Activated CD8-positive, alpha-beta memory T cell treated with anti-CD3 and anti-CD28 coated beads, Interleukin-2, amount 50 U/mL, for 4 hours (primary cell): ENCODE results near the gene TTYH3.
"Not testable (repeated sequence)": the region's sequence is repeated elsewhere in the genome, so short reads cannot be mapped to it uniquely, and the experiment has no call there.

ENCODE experiments used
- DNase-seq: peaks from one replicate; pipeline ENCODE4 v3.0.0-alpha.2; 2020

TTYH3 gene

DNA sequence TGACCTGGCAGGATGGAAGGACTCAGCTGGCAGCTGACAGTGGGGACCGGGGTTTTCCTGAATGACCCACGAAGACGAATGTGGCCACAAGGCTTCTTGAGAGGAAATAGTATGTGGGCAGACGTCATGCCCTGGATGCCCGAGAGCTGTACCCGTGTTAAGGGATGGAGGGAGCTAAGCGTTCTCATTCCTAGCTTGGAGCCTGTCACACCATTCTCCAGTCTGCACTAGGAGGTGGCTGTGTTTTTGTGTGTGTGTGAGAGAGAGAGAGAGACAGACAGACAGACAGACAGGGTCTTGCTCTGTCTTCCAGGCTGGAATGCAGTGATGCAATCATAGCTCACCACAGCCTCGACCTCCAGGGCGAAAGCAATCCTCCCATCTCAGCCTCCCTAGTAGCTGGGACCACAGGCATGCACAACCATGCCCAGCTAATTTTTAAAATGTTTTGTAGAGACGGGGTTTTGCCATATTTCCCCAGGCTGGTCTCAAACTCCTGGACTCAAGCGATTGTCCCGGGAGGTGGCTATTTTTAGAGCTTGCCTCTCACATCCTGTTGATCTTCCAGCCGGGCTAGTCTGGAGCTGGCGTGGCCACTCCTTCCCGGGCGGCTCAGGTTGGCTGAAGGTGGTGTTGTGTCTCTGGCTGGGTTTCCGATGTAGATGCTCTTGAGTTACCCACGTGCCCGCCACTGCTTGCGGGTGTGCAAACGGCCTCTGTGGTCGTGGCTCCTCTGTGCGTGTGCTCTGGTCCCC is 58.3 kb downstream of the TTYH3 start:
- no peak for DNase-seq

DNA sequence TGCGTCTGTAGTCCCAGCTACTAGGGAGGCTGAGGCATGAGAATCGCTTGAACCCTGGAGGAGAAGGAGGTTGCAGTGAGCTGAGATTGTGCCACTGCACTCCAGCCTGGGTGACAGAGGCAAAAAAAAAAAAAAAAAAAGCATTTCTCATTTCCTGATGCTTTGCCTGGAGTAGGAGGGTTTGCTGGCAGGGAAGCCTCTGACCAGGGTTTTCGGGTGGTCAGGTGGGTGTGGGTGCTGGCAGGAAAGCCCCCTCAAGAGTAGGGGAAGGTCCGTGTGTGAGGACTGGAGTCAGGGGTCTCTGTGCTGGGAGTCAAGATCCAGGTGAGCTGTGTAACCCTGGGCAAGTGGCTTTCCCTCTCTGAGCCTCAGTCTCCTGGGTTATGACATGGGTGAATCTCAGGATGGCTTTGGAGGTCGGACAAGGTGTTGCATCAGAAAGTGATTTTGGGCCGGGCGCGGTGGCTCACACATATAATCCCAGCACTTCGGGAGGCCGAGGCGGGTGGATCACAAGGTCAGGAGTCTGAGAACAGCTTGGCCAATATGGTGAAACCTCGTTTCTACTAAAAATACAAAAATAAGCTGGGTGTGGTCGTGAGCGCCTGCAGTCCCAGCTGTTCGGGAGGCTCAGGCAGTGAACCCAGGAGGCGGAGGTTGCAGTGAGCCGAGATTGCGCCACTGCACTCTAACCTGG is 59.4 kb downstream of the TTYH3 start:
- no peak for DNase-seq

DNA sequence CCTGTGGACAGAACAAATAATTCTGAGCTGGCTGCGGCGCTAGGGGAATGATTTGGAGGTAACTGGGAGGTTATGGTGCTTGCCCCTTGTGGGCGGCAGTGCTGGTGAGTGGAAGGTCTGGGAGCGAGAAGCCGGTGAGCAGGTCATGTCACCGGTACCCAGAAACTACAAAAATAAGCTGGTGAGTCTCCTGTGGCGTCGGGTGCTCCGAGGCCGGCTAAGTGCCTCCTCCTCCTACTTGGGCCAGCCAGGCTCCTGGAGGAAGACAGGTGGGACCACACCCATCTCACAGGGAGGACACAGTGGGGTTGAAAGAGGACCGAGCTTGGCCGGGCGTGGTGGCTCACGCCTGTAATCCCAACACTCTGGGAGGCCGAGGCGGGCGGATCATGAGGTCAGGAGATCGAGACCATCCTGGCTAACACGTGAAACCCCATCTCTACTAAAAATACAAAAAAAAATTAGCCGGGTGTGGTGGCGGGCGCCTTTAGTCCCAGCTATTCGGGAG is 60.2 kb downstream of the TTYH3 start:
- DNase-seq = not testable (repeated sequence)

DNA sequence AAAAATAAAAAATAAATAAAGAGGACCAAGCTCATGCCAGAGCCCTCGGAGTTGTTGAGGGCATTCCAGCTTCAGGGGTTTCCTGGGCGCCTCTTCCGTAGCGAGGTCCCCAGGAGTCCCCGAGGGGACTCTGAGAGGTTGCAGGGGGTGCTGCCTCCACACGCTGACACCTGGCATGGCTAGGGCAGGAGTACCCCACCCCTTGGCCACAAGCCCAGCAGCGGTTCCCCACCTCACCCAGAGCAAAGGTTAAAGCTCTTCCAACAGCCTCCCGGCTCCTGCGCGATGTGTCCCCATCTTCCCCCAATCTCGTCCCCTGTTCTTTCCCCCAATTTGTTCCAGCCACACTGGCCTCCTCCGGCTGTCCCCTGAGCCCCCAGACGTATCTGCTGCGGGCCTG is 60.8 kb downstream of the TTYH3 start:
- no peak for DNase-seq

DNA sequence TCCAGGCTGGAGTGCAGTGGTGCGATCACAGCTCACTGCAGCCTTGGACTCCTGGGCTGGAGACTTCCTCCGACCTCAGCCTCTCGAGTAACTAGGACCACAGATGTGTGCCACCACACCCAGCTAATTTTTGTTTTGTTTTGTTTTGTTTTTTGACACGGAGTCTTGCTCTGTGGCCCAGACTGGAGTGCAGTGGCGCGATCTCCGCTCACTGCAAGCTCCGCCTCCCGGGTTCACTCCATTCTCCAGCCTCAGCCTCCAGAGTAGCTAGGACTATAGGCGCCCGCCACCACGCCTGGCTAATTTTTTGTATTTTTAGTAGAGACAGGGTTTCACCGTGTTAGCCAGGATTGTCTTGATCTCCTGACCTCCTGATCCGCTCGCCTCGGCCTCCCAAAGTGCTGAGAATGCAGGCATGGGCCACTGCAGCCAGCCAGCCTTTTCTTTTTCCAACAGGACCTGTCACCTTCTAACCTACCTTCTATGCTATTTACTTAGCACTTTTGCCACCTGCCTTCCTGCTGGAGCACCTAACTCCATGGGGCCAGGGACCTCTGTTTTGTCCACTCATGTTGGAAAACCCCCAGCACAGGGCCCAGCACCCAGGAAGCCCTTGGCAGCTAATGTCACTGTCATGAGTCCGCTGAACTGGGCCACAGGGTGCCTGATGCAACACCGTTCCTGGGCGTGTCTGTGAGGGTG is 61.8 kb downstream of the TTYH3 start:
- DNase-seq = not testable (repeated sequence)

DNA sequence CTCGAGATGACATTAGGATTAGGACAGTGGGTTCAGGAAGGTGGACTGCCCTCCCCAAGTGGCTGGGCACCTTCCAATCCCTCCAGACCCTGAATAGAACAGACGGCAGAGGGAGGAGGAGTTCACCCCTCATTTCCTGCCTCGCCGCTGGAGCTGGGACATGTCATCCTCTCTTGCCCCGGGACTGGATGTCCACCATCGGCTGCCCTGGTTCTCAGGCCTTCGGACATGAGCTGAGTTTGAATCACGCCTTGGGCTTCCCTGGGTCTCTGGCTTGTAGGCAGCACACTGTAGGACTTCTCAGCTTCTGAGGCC is 62.3 kb downstream of the TTYH3 start:
- DNase-seq = not testable (repeated sequence)

DNA sequence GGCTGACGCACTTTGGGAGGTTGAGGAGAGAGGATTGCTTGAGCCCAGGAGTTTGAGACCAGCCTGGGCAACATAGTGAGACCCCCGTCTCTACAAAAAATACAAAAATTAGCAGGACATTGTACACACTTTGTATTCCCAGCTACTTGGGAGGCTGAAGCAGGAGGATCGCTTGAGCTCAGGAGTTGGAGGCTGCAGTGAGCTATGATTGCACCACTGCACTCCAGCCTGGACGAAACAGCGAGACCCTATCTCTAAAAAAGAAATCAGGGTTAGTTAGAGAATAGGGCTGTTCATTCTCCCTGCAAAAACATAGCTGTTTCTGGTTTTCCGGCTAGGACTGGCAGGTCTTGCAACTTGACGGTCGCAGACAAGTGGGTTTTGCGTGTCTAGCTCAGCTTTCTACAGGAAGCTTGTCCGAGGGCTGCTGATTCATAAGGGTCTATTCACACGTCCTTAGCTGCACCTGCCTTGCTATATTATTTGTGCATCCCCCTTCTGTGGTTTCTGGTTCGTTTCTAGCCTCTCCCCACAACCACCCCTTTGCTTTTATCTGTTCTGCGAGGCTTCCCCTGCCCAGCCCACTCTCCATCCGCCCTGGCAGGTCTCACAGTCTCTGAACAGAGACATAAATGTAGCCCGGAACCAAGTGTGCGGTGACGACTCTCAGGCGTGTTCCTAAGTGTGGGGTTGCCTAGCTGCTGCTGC is 66.9 kb downstream of the TTYH3 start:
- peak; percentile 66 for DNase-seq

DNA sequence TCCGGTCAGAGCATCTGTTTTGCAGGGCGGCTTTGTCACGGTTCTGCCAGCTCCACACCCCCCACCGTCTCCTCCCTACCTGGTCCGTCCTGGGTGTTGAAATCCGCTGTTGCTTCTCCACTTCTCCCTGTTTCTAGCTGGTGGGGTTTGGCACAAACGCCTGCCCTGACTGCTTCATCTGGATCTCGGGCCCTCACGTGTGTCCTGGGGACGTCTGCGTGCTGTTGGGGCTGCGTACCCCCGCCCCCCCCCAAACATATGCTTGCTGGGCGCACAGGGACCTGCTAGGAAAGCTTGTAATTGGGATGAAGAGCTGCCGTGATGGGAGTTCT is 67.5 kb downstream of the TTYH3 start:
- DNase-seq = no peak

DNA sequence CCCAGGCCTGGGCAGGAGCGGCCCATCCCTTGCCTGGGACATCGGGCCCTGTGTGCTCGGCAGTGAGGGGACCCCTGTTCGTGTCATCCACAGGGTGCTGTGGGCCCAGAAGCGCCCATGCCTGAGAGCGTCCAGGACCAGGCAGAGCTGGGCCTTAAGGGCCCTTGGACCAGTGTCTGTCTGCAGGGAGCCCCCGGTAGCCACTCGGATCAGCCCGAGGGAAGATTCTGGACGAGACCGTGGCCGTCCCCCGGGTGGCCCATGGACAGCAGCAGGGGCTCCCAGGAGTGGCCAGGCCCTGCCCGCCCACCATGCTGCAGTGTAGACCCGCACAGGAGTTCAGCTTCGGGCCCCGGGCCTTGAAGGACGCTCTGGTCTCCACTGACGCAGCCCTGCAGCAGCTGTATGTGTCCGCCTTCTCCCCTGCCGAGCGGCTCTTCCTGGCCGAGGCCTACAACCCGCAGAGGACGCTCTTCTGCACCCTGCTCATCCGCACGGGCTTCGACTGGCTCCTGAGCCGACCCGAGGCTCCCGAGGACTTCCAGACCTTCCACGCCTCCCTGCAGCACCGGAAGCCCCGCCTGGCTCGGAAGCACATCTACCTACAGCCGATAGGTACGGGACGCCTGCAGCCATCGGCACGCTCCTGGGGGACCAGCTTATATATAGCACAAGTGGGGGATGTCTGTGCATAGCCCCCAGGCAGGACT is 68.5 kb downstream of the TTYH3 start:
- DNase-seq = no peak

DNA sequence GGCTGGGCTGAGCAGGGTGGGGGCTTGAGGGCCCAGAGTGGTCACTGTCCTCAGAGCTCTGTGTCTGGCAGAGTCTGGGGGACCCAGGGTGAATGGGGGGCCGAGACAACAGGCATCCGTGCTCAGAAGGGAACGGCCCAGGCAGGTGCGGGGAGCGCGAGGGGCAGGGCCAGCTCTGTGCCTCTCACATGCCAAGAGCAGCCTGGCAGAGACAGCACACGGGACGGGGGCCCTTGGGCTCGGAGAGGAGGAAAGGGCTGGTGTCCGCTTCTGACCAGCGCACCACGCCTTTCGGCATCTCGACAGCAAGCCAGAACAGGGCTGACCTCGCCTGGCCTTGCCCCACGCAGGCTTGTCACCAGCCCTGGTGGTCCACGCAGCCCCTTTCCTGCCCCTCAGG is 69.6 kb downstream of the TTYH3 start:
- DNase-seq = no peak

DNA sequence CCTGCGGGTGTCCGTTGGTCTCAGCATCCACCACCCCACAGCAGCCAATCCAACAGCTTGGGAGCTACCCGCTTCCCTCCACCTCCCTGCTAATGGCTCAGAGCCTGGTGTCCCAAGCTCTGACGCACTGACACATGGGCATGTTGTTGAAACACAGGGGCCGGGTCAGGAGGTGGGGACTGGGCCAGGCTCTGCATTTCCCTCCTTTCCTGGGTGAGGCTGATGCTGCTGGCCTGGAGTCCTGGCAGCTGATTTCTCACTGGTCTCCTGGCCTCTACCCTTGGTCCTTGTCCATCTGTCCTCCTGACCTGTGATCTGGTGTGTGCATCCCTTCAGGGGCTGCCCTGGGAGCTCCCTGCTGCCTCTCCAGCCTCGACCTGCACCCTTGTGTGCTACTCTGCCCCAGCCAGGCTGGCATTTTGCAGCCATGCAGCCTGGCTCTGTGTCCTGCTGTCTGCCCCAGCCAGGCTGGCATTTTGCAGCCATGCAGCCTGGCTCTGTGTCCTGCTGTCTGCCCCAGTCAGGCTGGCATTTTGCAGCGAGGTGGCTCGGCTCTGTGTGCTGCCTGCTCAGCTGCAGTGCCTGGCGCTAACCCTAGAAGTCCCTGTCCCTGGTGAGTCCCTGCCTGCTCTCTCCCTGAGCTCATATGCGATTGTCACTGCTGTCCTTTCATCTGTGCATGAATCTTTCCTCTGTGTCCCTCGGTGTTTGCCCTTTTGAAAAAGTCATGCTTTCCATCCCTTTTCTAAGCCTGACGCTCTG is 70.2 kb downstream of the TTYH3 start:
- DNase-seq = no peak

DNA sequence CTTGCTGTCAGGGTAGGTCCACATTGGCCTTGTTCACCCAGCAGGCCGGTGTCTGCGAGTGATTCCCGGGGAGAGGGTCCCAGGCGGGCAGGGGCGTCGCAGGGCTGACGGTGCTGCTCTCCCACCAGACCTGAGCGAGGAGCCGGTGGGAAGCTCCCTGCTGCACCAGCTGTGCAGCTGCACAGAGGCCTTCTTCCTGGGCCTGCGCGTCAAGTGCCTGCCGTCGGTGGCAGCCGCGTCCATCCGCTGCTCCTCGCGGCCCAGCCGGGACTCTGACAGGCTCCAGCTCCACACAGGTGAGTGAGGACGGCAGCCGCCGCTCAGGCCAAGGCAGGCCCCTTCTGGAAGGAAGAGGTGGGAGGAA is 70.8 kb downstream of the TTYH3 start:
- DNase-seq = no peak

DNA sequence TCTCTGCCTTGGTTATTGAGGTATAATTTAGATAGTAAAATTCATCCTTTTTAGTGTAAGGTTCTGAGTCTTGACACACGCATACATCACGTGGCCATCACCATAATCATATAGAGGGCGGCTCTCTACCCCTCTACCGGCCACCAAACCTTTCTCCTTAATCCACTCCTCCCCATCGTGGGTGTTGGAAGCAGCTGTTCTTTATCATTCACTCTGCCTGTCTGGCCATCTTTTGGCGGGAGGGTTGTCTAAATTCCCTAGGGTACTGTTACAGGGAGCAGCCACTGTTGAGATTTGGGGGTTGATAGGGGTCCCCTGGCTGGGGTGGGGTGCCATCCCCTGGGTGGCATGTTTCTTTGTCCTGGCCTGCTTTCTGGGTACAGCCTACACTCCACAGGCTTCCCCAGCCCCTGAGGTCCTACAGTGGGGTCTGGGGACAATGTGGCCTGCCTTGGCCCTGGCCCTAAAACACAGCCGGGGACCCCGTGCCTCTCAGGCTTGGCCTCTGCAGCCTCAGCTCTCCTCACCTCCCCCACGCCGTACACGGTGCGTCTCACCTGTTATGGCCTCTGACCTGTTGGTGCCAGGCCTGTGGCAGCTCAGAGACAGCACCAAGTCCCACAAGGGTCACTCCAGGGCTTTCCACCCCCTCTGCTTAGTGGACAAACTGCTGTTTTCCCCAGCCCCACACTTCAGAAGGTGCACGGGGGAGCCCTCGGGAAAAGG is 73.7 kb downstream of the TTYH3 start:
- DNase-seq = no peak

DNA sequence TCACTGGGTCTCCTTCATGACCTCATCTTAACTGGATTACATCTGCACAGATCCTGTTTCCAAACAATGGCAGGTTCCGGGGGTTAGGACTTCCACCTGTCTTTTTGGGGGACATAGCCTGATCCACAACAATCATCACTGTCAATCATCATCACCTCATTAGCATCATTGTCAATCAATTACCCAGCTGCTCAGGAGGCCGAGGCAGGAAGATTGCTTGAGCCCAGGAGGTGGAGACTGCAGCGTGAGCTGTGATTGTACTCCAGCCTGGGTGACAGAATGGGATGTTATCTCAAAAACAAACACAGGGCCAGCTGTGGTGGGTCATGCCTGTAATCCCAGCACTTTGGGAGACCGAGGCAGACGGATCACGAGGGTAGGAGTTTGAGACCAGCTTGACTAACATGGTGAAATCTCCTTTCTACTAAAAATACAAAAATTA is 74.9 kb downstream of the TTYH3 start:
- DNase-seq = no peak

DNA sequence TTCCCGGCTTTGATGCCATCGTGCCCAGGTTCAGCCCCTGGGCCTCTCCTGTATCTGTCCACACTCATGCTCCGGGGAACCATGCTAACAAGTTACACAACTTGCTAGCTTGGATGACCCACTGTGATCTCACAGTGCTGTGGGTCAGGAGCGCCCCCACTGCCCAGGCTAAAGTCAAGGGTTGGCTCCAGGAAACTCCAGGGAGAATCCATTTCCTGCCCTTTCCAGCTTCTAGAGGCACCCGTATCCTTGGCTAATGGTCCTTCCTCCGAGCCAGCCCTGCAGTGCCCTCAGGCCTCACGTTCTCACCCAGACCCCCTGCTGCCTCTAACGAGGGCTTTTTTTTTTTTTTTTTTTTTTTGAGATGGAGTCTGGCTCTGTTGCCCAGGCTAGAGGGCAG is 75.7 kb downstream of the TTYH3 start:
- no peak for DNase-seq

DNA sequence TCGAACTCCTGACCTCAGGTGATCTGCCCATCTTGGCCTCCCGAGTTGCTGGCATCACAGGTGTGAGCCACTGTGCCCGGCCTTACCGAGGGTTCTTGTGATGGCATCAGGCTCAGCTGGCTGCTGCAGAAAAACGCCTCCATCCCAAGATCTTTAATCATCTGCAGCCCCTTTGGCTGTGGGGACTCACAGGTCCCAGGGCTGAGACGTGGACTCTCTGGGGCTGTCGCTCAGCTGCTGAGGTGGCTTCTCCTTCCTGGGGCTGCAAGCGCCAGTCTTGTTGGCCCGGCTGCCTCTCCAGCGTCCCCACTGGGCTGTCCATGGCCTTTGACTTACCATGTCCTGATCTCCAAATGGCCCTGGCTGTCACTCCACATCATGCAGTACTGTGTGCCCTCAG is 76.3 kb downstream of the TTYH3 start:
- no peak for DNase-seq

DNA sequence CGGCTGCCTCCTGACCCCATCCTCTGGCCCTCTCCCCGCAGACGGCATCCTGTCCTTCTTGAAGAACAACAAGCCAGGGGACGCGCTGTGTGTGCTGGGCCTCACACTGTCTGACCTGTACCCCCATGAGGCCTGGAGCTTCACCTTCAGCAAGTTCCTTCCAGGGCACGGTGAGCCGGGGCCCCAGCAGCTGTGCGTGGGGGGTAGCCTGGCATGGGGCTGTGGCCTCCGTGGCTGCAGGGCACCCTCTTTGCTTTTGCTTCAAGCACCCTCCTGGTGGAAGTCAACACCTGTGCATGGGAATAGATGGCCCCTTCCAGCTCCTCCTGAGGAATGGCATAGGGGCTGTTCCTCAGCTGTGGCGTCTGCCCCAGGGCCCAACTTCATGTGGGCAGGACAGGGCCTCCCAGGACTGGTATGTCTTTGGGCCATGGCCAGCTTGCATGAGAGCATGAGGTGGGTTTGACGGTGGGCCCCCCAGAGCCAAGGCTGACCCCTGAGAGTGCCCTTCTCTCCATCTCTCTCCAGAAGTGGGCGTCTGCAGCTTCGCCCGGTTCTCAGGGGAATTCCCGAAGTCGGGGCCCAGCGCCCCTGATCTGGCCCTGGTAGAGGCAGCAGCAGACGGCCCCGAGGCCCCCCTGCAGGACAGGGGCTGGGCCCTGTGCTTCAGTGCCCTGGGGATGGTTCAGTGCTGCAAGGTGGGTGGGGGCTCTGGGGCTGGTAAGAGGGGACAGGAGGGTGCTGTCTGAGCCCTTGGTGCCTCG is 76.9 kb downstream of the TTYH3 start:
- no peak for DNase-seq

DNA sequence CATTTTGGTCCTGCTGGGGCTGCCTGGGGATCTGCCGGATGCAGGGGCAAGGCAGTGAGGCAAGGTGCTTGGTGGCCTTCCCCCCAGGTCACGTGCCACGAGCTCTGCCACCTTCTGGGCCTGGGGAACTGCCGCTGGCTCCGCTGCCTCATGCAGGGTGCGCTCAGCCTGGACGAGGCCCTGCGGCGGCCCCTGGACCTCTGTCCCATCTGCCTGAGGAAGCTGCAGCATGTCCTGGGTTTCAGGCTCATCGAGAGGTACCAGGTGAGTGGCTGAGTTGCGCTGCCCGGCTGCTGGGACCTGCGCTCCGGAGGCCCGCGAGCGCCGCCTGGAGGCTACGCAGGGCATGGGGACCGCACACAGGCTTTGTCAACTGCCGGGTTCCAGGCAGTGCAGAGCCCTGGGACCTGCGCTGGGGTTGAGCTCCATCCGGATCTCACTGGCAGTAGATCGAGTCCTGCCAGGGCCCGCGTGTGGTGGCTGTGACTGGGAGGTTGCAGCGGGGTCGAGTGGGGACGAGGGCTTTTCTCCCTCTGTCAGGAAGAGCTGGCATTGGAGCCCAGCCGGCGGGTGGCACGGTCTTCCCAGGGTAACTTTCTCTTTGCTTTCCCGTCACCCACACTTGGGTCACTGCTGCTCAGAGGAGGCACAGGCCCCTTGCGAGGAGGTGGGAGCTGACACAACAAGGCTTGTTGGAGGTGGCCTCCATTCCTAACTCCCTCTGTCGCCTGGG is 77.9 kb downstream of the TTYH3 start:
- peak; percentile 80 for DNase-seq

DNA sequence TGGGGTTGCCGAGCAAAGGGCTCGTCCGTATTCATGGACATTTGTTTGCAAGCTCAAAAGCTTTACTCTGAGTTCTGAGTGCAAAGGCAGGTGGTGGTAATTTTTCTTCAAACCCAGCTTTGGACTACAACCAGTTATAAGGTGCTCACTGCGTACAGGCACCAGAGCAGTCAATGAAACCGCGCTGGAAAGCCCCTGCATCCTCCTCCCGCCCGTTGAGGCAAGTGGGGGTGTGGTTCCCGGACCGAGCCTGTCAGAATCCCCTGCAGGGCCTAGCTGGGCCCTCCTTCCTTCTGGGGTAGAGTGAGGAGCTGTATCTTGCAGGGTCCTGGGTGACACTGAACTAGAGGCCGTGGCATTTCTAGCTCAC is 78.5 kb downstream of the TTYH3 start:
- peak; percentile 55 for DNase-seq
